Effector CD8-positive, alpha-beta T cell (primary cell): ENCODE results near the gene EFCAB9.

Experiments used
- DNase-seq: peaks from one replicate; lab custom pipeline; 2025; lab: John Stamatoyannopoulos, UW

EFCAB9 gene

GRCh38 chr5:172243302-172243701, 49.3 kb downstream of the EFCAB9 start:
- no peak for DNase-seq

- DNase-seq: no peak
Observed at GRCh38 chr5:172245046-172245445, 51.1 kb downstream of the EFCAB9 start.

GRCh38 chr5:172245703-172246125, 51.7 kb downstream of the EFCAB9 start:
- no peak for DNase-seq

- no peak for DNase-seq
Observed at GRCh38 chr5:172248637-172249036, 54.7 kb downstream of the EFCAB9 start.

GRCh38 chr5:172251419-172251818, 57.4 kb downstream of the EFCAB9 start:
- no peak for DNase-seq

- DNase-seq: no peak
Observed at GRCh38 chr5:172252501-172252900, 58.5 kb downstream of the EFCAB9 start.
